ENCODE data around the gene DPYSL5. TPM values are rescaled to one million over a fixed set of nuclear protein-coding genes. Genes with fewer than 3 reads are reported as not detected.

Gene DPYSL5
- total and polyA plus RNA-seq, 9 of the 15 experiments (the other 6 are each of a cell fraction or from before 2014, with no cell fraction given) = 0.06 TPM; not detected in 8

- ChIA-PET CTCF (ENCODE audit: low intra/inter-chr PET ratio) (no interaction called here), POLR2A (interaction anchor here (0.6 to 1.6 kb wide), 7 partner anchors 14 to 330 kb away, joined by 3 to 6 read pairs (median 4); no protein-coding TSS in a partner anchor)
- Histone ChIP-seq H3K27me3 (ENCODE audit: control insufficient read depth in 2 of 2, insufficient read depth in 2 of 2, low read length in 2 of 2) (no peaks in the 10 kb centered on the region), H3K4me1 (replicated peaks in 1 of 2; ENCODE audit: control insufficient read depth in 2 of 2, insufficient read depth in 2 of 2, low read length in 2 of 2) (peaks cover 38 to 70% of the 10 kb centered on the region in 2 experiments), H3K9me1 (ENCODE audit: control insufficient read depth, insufficient read depth, low read length) (no peaks in the 10 kb centered on the region), H3K9ac (ENCODE audit: insufficient read depth in 1 of 2, low read depth in 2 of 2, low read length in 2 of 2) (peak overlapping the region in 1 of 2 experiments; percentile 62; a peak in 2 of 4 replicates), H3K4me2 (ENCODE audit: insufficient read depth, low read length) (peak overlapping the region; percentile 86; the same call in 1 of the 2 replicates), H3K79me2 (ENCODE audit: control insufficient read depth, insufficient read depth, low read length) (peaks cover 98% of the 10 kb centered on the region), H2AFZ (ENCODE audit: low read depth, low read length) (no peak overlapping the region), H3K36me3 (ENCODE audit: control insufficient read depth, insufficient read depth, low read length) (peaks cover 5% of the 10 kb centered on the region; the same call in 1 of the 3 replicates), H3K4me3 (no peak overlapping the region), H3K27ac (ENCODE audit: extremely low read depth, low read depth, low read length) (no peak overlapping the region), H4K20me1 (replicated peaks; ENCODE audit: control insufficient read depth, insufficient read depth, low read length) (peaks cover 20% of the 10 kb centered on the region), H3K9me3 (replicated peaks; ENCODE audit: control insufficient read depth, insufficient read depth, low read depth, low read length) (no peaks in the 10 kb centered on the region)
- in situ Hi-C loops (cut with MboI) (no loop called here), intact Hi-C loops (cut with micrococcal nuclease) (no loop called here)
- 60% methylated on average over 1 of the region's 1 CpG for WGBS (ENCODE audit: insufficient coverage, low coverage, missing lambda C conversion rate)
- ATAC-seq = no peak
- BruUV-seq (replicated peaks) = no TSS peak
- FAIRE-seq = no peak
- TF ChIP-seq KLF10 (CRISPR knock-in tag; IDR thresholded peaks at IDR 0.05) (no peak), ZNF589 (CRISPR knock-in tag; IDR thresholded peaks at IDR 0.05; ENCODE audit: low read depth) (no peak), FOXK2 (conservative IDR thresholded peaks at IDR 0.05 in 1 of 2, IDR thresholded peaks at IDR 0.05 in 1 of 2; ENCODE audit: low read depth in 2 of 2) (no peak), IFI16 (CRISPR knock-in tag; IDR thresholded peaks at IDR 0.05) (no peak), NCOA2 (IDR thresholded peaks at IDR 0.05; ENCODE audit: partially characterized antibody in 2 of 2) (no peak), ZNF592 (IDR thresholded peaks at IDR 0.05) (no peak), FOXA3 (CRISPR knock-in tag; conservative IDR thresholded peaks at IDR 0.05 in 1 of 2, IDR thresholded peaks at IDR 0.05 in 1 of 2) (no peak), XRCC3 (IDR thresholded peaks at IDR 0.05) (no peak), NR4A1 (CRISPR knock-in tag; IDR thresholded peaks at IDR 0.05) (no peak), NR4A1 (tag; IDR thresholded peaks at IDR 0.05) (no peak), GTF2B (IDR thresholded peaks at IDR 0.05; ENCODE audit: extremely low read depth, insufficient read length) (no peak), KDM5B (IDR thresholded peaks at IDR 0.05; ENCODE audit: insufficient replicate concordance, low read depth, low read length) (no peak), ATF4 (CRISPR knock-in tag; IDR thresholded peaks at IDR 0.05) (no peak)
- DNase-seq (ENCODE audit: extremely low read depth in 1 of 4, low spot score in 3 of 4) = no peak
Measured at GRCh38 chr2:26975656-26976055, 127.7 kb downstream of the DPYSL5 start.

All from K562 (cell line).